Astrocyte of the spinal cord (primary cell): ENCODE results near the gene TLCD3A.

Experiments
- DNase-seq: peaks from one replicate; pipeline ENCODE4 v3.0.0; 2011; ENCODE audit warnings: low read depth, low spot score
- H3K4me3 ChIP-seq: 2 replicates; pipeline ENCODE4 v1.5.1; 2011; ENCODE audit warnings: low read depth, mild to moderate bottlenecking, low read length, moderate library complexity
- in situ Hi-C: cut with HindIII; loops from 2 replicates; pipeline ENCODE4 v1.10.0; 2017; ENCODE audit warnings: low sequenced_read_pairs
- TF ChIP-seq, protein P1 (sequence below): IDR thresholded peaks from 2 replicates; pipeline ENCODE4 v1.5.1; 2012; ENCODE audit warnings: low read depth, mild to moderate bottlenecking, low read length, inconsistent platforms

TLCD3A gene

DNA sequence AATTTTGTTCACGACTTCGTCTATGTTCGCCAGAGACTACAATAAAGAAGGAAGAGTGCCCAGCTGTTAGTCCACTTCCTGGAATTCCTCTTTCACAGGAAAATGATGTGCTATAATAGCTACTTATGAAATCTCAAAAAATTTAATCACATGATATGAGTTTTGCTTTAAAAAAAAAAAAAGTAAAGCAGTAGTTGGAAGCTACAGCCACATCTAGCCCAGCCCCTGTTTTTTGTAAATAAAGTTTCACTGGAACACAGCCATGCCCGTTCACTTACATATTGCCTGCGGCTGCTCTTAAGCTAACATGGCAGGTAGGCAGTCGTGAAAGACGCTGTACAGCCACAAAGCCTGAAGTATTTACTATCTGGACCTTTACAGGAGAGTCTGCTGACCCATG is 33.1 kb upstream of the TLCD3A start:
- in situ Hi-C loops, result no loop called here
- no peak overlapping the region for H3K4me3 ChIP-seq
- TF ChIP-seq, protein P1, sequence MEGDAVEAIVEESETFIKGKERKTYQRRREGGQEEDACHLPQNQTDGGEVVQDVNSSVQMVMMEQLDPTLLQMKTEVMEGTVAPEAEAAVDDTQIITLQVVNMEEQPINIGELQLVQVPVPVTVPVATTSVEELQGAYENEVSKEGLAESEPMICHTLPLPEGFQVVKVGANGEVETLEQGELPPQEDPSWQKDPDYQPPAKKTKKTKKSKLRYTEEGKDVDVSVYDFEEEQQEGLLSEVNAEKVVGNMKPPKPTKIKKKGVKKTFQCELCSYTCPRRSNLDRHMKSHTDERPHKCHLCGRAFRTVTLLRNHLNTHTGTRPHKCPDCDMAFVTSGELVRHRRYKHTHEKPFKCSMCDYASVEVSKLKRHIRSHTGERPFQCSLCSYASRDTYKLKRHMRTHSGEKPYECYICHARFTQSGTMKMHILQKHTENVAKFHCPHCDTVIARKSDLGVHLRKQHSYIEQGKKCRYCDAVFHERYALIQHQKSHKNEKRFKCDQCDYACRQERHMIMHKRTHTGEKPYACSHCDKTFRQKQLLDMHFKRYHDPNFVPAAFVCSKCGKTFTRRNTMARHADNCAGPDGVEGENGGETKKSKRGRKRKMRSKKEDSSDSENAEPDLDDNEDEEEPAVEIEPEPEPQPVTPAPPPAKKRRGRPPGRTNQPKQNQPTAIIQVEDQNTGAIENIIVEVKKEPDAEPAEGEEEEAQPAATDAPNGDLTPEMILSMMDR, result no peak
- DNase-seq, result no peak

DNA sequence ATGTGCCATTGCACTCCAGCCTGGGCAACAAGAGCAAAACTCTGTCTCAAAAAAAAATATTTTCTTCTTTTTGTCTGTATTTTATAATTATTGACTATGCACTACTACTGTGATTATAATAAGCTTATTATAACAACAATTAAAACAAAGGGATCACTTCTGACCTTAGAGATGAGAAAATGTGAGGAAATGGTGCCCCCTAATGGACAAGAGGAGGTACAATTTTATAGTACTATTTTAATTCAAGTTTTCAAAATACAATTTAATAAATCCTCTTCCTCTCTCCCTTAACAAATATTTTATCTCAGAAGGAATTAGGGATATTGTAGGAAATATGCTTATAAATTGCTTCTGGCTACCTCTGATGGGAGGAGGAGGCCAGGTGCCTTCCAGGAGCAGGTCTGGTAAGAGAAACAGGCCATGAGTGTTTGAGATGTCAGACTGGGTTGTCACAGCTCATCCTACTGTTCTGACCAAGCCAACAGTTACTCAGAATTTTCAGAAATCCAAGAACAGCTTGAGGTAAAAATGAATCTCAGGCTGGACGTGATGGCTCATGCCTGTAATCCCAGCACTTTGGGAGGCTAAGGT is 31.8 kb upstream of the TLCD3A start:
- in situ Hi-C loops, result no loop called here
- TF ChIP-seq, protein P1, result peak; percentile 44
- H3K4me3 ChIP-seq, result no peak overlapping the region
- DNase-seq, result peak; percentile 29

DNA sequence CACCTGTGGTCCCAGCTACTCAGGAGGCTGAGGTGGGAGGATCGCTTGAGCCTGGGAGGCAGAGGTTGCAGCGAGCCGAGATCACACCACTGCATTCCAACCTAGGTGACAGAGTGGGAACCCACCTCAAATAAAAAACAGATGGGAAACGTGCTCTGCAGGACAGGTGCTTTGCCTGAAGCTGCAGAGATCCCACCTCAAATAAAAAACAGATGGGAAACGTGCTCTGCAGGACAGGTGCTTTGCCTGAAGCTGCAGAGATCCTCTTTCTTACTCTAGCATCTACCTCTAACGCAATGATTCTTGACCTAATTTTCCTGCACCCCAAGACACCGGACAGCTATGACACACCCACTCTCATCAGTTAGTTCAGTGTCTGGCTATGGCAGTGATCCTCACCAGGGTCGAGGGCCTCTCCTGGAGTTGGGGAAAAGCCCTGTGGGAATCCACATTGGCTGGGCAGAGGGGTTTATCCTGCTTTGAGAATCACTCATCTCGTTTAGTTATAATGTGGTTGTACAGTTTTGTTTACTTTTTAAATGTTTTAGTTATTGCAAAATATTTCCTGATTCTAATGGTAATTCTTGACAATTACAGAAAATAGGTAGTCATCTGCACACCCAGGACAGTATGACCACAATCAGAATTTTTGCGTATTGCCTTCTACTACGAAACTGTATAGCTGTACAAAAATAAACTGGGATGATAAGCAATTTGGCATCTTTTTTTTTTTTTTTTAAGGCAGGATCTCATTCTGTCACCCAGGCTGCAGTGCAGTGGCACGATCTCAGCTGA is 29.1 kb upstream of the TLCD3A start:
- in situ Hi-C loops, result no loop called here
- no peak for DNase-seq
- TF ChIP-seq, protein P1, result no peak
- no peak overlapping the region for H3K4me3 ChIP-seq

DNA sequence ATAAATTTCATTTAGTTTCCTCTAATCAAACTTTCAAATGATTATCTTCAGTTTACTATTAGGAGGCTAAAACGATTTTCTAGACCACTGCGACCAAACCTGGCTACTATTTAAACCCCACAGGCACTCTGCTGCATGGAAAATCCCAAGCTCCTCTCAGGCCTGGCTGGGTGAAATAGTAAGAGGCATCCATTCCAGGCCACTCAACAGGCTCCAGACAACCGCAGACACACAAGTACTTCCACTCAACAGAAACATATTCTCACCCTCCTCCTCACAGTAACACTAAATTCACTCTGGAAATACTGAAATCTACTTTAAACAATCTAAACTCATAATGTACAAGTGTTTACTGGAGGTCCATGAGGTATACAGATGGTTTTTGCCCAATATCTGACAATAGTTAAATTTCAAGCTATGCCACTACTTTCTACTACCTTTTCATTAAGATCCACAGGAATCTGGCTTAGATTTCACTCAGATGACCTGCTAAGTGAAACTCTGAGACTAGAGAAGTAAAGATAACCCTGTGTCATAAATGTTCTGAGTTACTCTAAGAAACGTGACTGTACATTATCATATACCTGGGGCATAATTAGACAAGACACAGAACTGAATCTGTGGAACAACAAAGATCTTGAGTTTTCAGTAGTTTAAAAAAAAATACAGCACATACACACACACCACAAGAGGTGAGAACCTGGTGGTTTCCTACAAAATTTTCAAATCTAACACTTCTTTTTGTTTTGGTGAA is 28.1 kb upstream of the TLCD3A start:
- in situ Hi-C loops, result no loop called here

DNA sequence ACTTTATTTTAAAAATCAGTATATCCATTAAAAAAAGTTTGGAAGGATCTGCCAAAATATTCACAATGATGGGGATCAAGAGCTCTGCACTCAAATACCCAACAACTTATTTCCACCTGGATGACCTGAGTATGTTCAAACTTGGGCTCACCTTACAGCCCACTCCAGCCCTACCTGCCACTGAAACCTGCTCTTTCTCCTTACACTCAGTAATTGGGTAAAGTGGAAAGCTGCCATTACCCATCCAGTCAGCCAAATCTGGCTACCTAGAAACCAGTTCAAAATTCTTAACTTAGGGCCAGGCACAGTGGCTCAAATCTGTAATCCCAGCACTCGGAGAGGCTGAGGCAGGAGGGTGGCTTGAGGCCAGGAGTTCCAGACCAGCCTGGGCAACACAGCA is 27.4 kb upstream of the TLCD3A start:
- in situ Hi-C loops, result no loop called here
- TF ChIP-seq, protein P1, result no peak
- no peak for DNase-seq
- no peak overlapping the region for H3K4me3 ChIP-seq

More for the DNA sequence above, 28.1 kb upstream of the TLCD3A start:
- no peak for DNase-seq
- TF ChIP-seq, protein P1, result no peak
- no peak overlapping the region for H3K4me3 ChIP-seq

DNA sequence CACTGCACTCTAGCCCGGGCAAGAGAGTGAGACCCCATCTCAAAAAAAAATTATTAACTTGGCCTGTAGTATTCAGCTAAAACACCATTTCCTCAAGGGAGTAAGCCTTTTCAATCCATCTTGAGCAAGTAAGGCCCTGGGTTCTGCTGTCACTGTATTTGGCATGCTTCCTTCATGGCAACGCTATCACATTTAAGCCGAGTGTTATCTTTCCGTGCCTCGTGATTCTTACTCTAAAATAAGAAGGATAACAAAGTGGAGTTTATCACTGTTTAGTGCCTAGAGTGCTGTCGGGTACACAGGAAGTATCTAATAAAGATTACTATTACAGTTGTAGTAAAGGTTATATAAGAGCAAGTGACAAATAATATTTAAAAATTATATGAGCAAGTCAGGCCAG is 26.5 kb upstream of the TLCD3A start:
- TF ChIP-seq, protein P1, result no peak
- in situ Hi-C loops, result no loop called here

More for the DNA sequence above, 26.5 kb upstream of the TLCD3A start:
- no peak for DNase-seq
- no peak overlapping the region for H3K4me3 ChIP-seq
